Fibroblast of peridontal ligament (primary cell): Measurements from ENCODE around the gene MC2R.
"Not testable (repeated sequence)": the region's sequence is repeated elsewhere in the genome, so short reads cannot be mapped to it uniquely, and the experiment has no call there.

Experiments
- DNase-seq: peaks from one replicate; pipeline ENCODE4 v3.0.0-alpha.2; 2010; ENCODE audit errors: extremely low read depth

Gene MC2R

GRCh38 chr18:13893418-13893760, 21.9 kb downstream of the MC2R start:
- DNase-seq: no peak

- DNase-seq: no peak
Observed at GRCh38 chr18:13892098-13892497, 23.2 kb downstream of the MC2R start.

GRCh38 chr18:13890761-13891361, 24.5 kb downstream of the MC2R start:
- DNase-seq: no peak

GRCh38 chr18:13889671-13890070, 25.7 kb downstream of the MC2R start:
- no peak for DNase-seq

- no peak for DNase-seq
Observed at GRCh38 chr18:13888191-13888716, 27.1 kb downstream of the MC2R start.

GRCh38 chr18:13885009-13885408, 30.3 kb downstream of the MC2R start:
- no peak for DNase-seq

- no peak for DNase-seq
Observed at GRCh38 chr18:13879937-13880336, 35.4 kb downstream of the MC2R start.

- no peak for DNase-seq
Observed at GRCh38 chr18:13879492-13879891, 35.8 kb downstream of the MC2R start.

GRCh38 chr18:13878857-13879256, 36.5 kb downstream of the MC2R start:
- DNase-seq: no peak

- DNase-seq: no peak
Observed at GRCh38 chr18:13877157-13877556, 38.2 kb downstream of the MC2R start.

- no peak for DNase-seq
Observed at GRCh38 chr18:13874558-13874957, 40.8 kb downstream of the MC2R start.

- no peak for DNase-seq
Observed at GRCh38 chr18:13872932-13873331, 42.4 kb downstream of the MC2R start.

GRCh38 chr18:13872373-13872772, 43.0 kb downstream of the MC2R start:
- no peak for DNase-seq

GRCh38 chr18:13871701-13872100, 43.6 kb downstream of the MC2R start:
- no peak for DNase-seq

- DNase-seq: no peak
Observed at GRCh38 chr18:13868501-13869271, 46.6 kb downstream of the MC2R start.

GRCh38 chr18:13862898-13863297, 52.4 kb downstream of the MC2R start:
- DNase-seq: not testable (repeated sequence)

- no peak for DNase-seq
Observed at GRCh38 chr18:13849791-13850190, 65.5 kb downstream of the MC2R start.

- no peak for DNase-seq
Observed at GRCh38 chr18:13836559-13836958, 78.8 kb downstream of the MC2R start.

- DNase-seq: no peak
Observed at GRCh38 chr18:13835202-13835601, 80.1 kb downstream of the MC2R start.

- no peak for DNase-seq
Observed at GRCh38 chr18:13834496-13835015, 80.8 kb downstream of the MC2R start.
